HG03025 (cell line): ENCODE data around the gene CAVIN1.
"Not testable (repeated sequence)": the region's sequence is repeated elsewhere in the genome, so short reads cannot be mapped to it uniquely, and the experiment has no call there.

Experiments
- ATAC-seq: cut with Tn5 transposase; IDR thresholded peaks from one replicate; pipeline ENCODE4 v1.9.1; 2021; ENCODE audit warnings: mild to moderate bottlenecking, moderate library complexity; ENCODE audit not compliant: unreplicated experiment, low FRiP score

The CAVIN1 gene, protein sequence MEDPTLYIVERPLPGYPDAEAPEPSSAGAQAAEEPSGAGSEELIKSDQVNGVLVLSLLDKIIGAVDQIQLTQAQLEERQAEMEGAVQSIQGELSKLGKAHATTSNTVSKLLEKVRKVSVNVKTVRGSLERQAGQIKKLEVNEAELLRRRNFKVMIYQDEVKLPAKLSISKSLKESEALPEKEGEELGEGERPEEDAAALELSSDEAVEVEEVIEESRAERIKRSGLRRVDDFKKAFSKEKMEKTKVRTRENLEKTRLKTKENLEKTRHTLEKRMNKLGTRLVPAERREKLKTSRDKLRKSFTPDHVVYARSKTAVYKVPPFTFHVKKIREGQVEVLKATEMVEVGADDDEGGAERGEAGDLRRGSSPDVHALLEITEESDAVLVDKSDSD

DNA sequence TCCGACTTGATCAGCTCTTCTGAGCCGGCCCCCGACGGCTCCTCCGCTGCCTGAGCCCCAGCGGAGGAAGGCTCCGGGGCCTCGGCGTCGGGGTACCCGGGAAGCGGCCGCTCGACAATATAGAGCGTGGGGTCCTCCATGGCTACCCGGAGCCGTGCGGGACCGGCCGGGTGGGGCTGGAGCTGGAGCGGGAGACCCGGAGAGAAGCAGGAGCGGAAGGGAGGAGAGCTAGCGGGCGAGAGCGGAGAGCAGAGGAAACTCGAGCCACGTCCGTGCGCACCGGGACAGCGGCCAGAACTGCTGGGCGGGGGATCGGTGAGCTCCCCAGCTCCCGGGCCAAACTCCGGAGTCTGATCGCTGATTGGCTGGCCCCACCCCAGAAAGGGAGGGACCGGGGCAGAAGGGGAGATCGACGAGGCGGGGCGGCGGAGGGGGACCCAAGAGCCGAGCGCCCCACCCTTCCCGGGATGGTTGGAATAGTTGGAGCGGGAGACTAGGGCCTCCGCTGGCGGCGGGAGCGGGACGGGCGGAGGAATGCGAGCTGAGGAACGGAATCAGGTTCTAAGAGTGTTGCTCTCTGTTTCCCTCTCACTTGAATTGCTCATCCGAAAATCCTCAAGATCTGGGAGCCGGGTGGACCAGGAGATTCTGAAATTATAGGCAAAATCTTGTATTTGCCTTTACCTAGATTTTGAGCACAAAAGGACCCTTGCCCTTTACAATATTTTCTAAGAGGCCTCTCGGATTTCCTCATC is at the start of gene CAVIN1:
TSS of gene CAVIN1 (minus strand) at position 299 of the 755 bp plus-strand sequence. CDS start at position 140, 159 bp downstream.
- no peak for ATAC-seq

- ATAC-seq: no peak
Observed at GRCh38 chr17:42467889-42468288, 44.8 kb upstream of the CAVIN1 start.

- ATAC-seq: no peak
Observed at GRCh38 chr17:42463976-42464400, 40.9 kb upstream of the CAVIN1 start.

DNA sequence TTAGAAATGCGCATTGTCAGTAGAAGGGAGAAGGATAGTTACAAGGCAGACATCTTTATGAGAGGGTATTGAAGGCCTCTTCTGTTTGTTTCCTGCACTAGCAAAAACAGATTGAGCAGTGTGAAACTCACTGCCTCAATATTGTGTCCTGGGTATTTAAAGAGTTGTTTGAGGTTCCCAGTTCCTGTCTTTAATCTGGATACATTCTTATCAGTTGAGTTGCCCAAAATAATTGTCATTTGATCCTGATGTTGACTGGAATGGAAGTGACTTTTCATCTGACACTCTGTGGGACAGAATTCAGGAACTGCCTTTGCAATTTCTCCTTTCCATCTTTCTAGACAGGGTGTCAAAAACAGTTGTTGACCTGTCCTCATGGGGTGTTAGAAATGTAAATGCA is 37.3 kb upstream of the CAVIN1 start:
- ATAC-seq: no peak

- ATAC-seq: no peak
Observed at GRCh38 chr17:42459801-42460281, 36.8 kb upstream of the CAVIN1 start.

DNA sequence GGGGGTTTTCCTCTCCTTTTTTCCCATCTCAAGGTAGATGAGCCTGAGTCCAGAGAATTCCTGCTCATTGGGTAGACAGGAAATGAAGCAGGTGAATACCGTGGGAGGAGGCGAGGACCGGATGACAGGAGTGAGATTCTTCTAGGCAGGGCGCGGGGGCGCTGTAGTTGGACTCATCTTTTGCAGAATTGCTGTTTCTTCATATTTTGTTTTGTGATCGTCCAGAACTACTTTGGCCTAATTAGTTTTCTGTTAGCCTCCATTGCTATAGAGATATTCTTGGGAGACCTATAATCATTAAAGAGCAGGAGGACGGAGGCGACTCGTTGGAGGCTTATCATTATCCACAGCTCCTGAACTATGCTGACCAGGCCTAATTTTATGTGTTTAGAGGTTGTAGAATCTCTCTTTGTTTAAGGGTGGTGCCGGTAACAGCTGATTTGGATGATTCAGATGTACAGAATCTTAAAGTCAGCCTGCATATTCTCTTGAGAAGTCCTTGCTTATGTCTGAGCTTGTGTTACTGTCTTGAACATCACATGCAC is 36.3 kb upstream of the CAVIN1 start:
- no peak for ATAC-seq

DNA sequence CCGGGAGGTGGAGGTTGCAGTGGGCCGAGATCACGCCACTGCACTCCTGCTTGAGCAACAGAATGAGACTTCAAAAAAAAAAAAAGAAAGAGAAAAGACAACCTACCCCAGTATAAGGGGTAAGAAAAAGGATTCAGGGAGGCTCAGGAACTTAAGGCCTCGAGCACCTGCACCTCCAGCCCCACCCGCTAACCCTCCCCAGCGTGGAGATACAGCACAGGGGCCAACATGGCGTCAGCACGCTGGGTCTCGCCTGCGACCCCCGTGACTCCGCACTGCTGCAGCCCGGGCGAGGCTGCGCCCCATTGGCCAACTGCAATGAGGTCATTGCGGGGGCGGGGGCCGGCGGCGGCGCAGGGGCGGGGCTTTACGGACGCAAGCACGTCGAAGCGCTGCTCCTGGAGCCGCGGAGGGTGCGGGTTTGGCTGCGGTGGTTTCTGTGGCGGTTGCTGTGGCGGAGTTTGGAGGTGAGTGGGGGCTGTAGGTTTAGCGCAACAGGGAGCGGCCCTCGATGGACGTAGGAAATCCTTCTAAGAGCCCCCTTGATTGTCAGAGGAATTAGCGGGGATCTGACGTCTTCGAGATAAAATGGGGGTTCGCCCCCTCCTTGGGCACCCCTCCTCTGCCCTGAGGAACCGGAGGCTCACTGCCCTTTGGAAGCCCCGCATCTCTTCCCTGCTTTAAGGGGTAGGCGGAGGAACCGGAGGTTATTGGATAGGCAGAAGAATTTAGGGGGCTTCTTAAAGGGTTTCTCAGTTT is 35.6 kb upstream of the CAVIN1 start, which contains the start of gene ATP6V0A1:
TSS of gene ATP6V0A1 (plus strand) at position 382 of the 759 bp plus-strand sequence. CDS start 2,017 bp downstream, outside the sequence.
- peak; percentile 56 for ATAC-seq

DNA sequence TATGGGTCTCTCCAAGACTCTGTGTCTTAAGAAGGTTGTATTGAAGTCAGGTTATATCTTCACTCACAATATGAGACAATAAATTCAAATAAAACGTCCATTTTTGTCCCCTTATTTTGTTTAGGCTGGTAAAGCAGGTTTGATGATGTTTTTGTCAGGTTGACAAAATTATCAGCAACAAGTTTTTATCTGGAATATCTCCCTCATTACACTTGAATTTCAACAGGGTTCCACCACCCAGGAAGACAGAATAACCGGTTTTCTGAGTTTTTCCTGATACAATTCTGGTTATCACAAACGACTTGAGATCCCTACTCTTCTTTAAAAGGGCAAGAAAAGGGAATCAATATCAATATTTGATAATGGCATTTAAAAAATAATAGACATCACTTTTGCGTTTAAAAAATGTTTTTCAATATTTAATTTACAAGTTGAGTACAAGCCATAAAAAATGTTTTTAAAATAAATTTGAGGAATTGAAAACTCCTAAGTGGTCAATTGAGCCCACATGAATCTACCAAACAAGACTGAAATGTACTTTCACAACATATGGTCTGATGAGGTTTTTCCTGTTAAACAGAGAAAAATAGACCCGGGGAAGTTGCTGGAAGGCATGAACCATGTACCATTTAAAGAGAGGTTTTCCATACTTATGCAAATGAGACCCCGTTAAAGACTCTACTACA is 34.2 kb upstream of the CAVIN1 start:
- no peak for ATAC-seq

- no peak for ATAC-seq
Observed at GRCh38 chr17:42456223-42457106, 33.4 kb upstream of the CAVIN1 start.

- ATAC-seq: not testable (repeated sequence)
Observed at GRCh38 chr17:42454987-42455386, 31.9 kb upstream of the CAVIN1 start.

- ATAC-seq: no peak
Observed at GRCh38 chr17:42453439-42453838, 30.4 kb upstream of the CAVIN1 start.

GRCh38 chr17:42451270-42451669 is 28.2 kb upstream of the CAVIN1 start:
- ATAC-seq: not testable (repeated sequence)

- not testable (repeated sequence) for ATAC-seq
Observed at GRCh38 chr17:42449838-42450237, 26.8 kb upstream of the CAVIN1 start.

DNA sequence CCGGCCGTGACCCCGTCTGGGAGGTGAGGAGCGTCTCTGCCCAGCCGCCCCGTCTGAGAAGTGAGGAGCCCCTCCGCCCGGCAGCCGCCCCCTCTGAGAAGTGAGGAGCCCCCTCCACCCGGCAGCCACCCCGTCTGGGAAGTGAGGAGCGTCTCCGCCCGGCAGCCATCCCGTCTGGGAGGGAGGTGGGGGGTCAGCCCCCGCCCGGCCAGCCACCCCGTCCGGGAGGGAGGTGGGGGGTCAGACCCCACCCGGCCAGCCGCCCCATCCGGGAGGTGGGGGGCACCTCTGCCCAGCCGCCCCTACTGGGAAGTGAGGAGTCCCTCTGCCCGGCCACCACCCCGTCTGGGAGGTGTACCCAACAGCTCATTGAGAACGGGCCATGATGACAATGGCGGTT is 26.1 kb upstream of the CAVIN1 start:
- not testable (repeated sequence) for ATAC-seq

- ATAC-seq: no peak
Observed at GRCh38 chr17:42442196-42442565, 19.1 kb upstream of the CAVIN1 start.

DNA sequence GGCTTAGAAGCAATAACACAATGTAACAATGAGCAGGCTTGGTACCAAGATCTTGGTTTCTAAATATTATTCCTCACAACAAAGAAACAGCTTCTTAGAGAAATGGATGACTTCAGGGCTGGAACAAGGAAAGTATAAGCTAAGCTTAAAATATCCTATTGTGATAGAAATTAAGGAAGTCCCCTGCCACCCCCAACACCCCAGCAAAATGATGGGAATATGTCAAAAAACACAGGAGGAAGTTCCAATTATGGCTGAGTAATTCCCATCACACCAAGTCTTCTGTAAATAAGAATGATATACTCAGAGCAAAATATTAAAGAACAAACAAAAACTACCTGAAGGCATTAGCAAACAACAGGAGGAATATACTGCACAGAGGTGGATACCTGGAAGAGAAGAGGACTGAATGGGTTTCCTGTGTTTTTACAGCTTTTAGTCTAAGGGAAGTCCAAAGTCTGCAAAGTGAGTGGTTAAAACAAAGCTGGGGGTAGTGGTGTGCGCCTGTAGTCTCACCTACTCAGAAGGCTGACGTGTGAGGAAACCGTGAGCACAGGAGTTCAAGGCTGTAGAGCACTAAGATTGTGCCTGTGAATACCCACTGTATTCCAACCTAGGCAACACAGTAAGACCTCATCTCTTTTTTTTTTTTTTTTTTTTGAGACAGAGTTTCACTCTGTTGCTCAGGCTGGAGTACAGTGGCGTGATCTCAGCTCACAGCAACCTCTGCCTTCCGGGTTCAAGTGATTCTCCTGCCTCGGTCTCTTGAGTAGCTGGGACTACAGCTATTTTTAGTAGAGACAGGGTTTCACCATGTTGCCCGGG is 18.5 kb upstream of the CAVIN1 start:
- ATAC-seq: no peak

GRCh38 chr17:42438600-42439567 is 15.8 kb upstream of the CAVIN1 start:
- no peak for ATAC-seq
